ENCODE data around the gene CCP110. TPM values are rescaled to one million over a fixed set of nuclear protein-coding genes. Genes with fewer than 3 reads are reported as not detected.

Gene CCP110
- total RNA-seq, 1 experiment from 2014 or later: 31.8 TPM

- Histone ChIP-seq H3K4me1 (ENCODE audit: control insufficient read depth, insufficient read depth, low read length) (no peaks in the 10 kb centered on the region), H3K9me3 (ENCODE audit: control insufficient read depth, insufficient read depth, low read depth, low read length) (no peaks in the 10 kb centered on the region), H3K27ac (ENCODE audit: low read length) (no peak overlapping the region), H3K4me3 (ENCODE audit: low read depth in 2 of 2, low read length in 2 of 2) (no peak overlapping the region), H3K27me3 (ENCODE audit: control insufficient read depth, insufficient read depth, low read length) (no peaks in the 10 kb centered on the region), H3K36me3 (ENCODE audit: control insufficient read depth, insufficient read depth, low read length) (no peaks in the 10 kb centered on the region; the same call in 1 of the 2 replicates)
- ChIA-PET CTCF (no interaction called here), POLR2A (no interaction called here)
- no peak for DNase-seq (ENCODE audit: low read depth, low spot score)
- BruUV-seq (replicated peaks): no TSS peak
- in situ Hi-C loops (cut with HindIII; ENCODE audit: low pct_unique_long_range_greater_than_20kb, low sequenced_read_pairs): no loop called here
- intact Hi-C loops (cut with micrococcal nuclease; ENCODE audit: unreplicated experiment): no loop called here
- TF ChIP-seq CTCF (IDR thresholded peaks at IDR 0.05) (no peak), POLR2AphosphoS5 (IDR thresholded peaks at IDR 0.05; ENCODE audit: low read depth, low read length) (no peak), SIN3A (IDR thresholded peaks at IDR 0.05; ENCODE audit: borderline replicate concordance, insufficient read depth, low read depth, low read length) (no peak), TCF7L2 (IDR thresholded peaks at IDR 0.05; ENCODE audit: low read depth, low read length) (no peak), REST (IDR thresholded peaks at IDR 0.05; ENCODE audit: insufficient read depth in 1 of 2, low read depth in 2 of 2, low read length in 1 of 2) (no peak)
- ATAC-seq: no peak
Measured at GRCh38 chr16:19497176-19497575, 26.6 kb upstream of the CCP110 start.

- H3K9me3 ChIP-seq (ENCODE audit: control insufficient read depth, insufficient read depth, low read depth, low read length): no peaks in the 10 kb centered on the region
- no peaks in the 10 kb centered on the region for H3K4me1 ChIP-seq (ENCODE audit: control insufficient read depth, insufficient read depth, low read length)
- intact Hi-C loops (cut with micrococcal nuclease; ENCODE audit: unreplicated experiment) (no loop called here), in situ Hi-C loops (cut with HindIII; ENCODE audit: low pct_unique_long_range_greater_than_20kb, low sequenced_read_pairs) (no loop called here)
- TF ChIP-seq CTCF (IDR thresholded peaks at IDR 0.05) (no peak), REST (IDR thresholded peaks at IDR 0.05; ENCODE audit: insufficient read depth in 1 of 2, low read depth in 2 of 2, low read length in 1 of 2) (no peak), TCF7L2 (IDR thresholded peaks at IDR 0.05; ENCODE audit: low read depth, low read length) (no peak)
- DNase-seq (ENCODE audit: low read depth, low spot score) (no peak), ATAC-seq (no peak)
- no peak overlapping the region for H3K27ac ChIP-seq (ENCODE audit: low read length)
- no peaks in the 10 kb centered on the region for H3K27me3 ChIP-seq (ENCODE audit: control insufficient read depth, insufficient read depth, low read length)
- no peak overlapping the region for H3K4me3 ChIP-seq (ENCODE audit: low read depth in 2 of 2, low read length in 2 of 2)
- CTCF ChIA-PET: no interaction called here
- H3K36me3 ChIP-seq (ENCODE audit: control insufficient read depth, insufficient read depth, low read length): peaks cover 5% of the 10 kb centered on the region; the same call in 1 of the 2 replicates
- POLR2A ChIA-PET: no interaction called here
- no TSS peak for BruUV-seq (replicated peaks)
Measured at GRCh38 chr16:19499006-19499405, 24.7 kb upstream of the CCP110 start.
